Osteocyte (in vitro differentiated cells): ENCODE data around the gene ING4. TPM values are rescaled to one million over a fixed set of nuclear protein-coding genes. Genes with fewer than 3 reads are reported as not detected.

ENCODE experiments used
- DNase-seq: peaks from one replicate; pipeline ENCODE4 v3.0.0; 2021; ENCODE audit warnings: mixed read lengths; ENCODE audit not compliant: unreplicated experiment; ENCODE audit errors: extremely low spot score
- H3K27ac Mint-ChIP-seq: one replicate; pipeline ENCODE4 v1.8.0; 2021; ENCODE audit warnings: mild to moderate bottlenecking, mixed read lengths; ENCODE audit not compliant: unreplicated experiment
- H3K27me3 Mint-ChIP-seq: one replicate; pipeline ENCODE4 v1.8.0; 2021; ENCODE audit warnings: mixed read lengths; ENCODE audit not compliant: unreplicated experiment
- H3K36me3 Mint-ChIP-seq: one replicate; pipeline ENCODE4 v1.8.0; 2021; ENCODE audit warnings: mixed read lengths; ENCODE audit not compliant: unreplicated experiment
- H3K4me1 Mint-ChIP-seq: one replicate; pipeline ENCODE4 v1.8.0; 2021; ENCODE audit warnings: mixed read lengths; ENCODE audit not compliant: unreplicated experiment
- H3K4me3 Mint-ChIP-seq: one replicate; pipeline ENCODE4 v1.8.0; 2021; ENCODE audit warnings: mild to moderate bottlenecking, moderate library complexity, mixed read lengths; ENCODE audit not compliant: unreplicated experiment
- H3K9me3 Mint-ChIP-seq: one replicate; pipeline ENCODE4 v1.8.0; 2021; ENCODE audit warnings: mixed read lengths; ENCODE audit not compliant: unreplicated experiment
- total RNA-seq: library from RNA; stranded (reverse); gene quantifications from 2 replicates; pipeline ENCODE4 v1.2.1, GENCODE V29; 2021
- TF ChIP-seq, protein P1 (sequence below): fragments of 200-600 bp; sonication (generic); IDR thresholded peaks from 2 replicates; pipeline ENCODE4 v1.5.0; 2021; ENCODE audit warnings: antibody characterized with exemption, mild to moderate bottlenecking, moderate library complexity

ING4 gene
- total RNA-seq, 1 donor from 2014 or later: 56.7 TPM

DNA sequence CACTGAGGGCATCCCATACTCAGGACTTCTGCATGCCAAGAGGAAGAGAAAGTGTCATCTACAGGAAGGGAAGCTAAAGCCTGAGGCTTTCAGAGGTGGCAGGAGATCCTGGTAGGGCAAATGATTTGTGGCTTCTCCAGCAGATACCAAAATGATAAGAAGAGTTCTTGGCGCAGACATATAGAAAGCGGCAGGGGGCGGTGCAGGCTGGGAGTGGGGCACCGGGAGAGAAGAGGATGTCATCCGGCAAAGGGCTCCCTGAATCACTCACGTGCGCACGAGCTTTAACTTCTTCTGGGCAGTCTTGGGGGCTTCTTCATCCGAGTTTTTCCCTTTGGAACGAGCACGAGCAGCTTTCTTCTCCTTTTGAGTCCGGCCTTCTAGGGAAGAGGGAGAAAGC is 10.5 kb downstream of the ING4 start:
- no peak for DNase-seq
- H3K4me3 Mint-ChIP-seq: no peak overlapping the region
- H3K27ac Mint-ChIP-seq: no peak overlapping the region
- H3K36me3 Mint-ChIP-seq: peaks cover 37% of the 10 kb centered on the region
- TF ChIP-seq, protein P1, sequence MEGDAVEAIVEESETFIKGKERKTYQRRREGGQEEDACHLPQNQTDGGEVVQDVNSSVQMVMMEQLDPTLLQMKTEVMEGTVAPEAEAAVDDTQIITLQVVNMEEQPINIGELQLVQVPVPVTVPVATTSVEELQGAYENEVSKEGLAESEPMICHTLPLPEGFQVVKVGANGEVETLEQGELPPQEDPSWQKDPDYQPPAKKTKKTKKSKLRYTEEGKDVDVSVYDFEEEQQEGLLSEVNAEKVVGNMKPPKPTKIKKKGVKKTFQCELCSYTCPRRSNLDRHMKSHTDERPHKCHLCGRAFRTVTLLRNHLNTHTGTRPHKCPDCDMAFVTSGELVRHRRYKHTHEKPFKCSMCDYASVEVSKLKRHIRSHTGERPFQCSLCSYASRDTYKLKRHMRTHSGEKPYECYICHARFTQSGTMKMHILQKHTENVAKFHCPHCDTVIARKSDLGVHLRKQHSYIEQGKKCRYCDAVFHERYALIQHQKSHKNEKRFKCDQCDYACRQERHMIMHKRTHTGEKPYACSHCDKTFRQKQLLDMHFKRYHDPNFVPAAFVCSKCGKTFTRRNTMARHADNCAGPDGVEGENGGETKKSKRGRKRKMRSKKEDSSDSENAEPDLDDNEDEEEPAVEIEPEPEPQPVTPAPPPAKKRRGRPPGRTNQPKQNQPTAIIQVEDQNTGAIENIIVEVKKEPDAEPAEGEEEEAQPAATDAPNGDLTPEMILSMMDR: no peak
- no peaks in the 10 kb centered on the region for H3K27me3 Mint-ChIP-seq
- H3K9me3 Mint-ChIP-seq: no peaks in the 10 kb centered on the region
- no peaks in the 10 kb centered on the region for H3K4me1 Mint-ChIP-seq

DNA sequence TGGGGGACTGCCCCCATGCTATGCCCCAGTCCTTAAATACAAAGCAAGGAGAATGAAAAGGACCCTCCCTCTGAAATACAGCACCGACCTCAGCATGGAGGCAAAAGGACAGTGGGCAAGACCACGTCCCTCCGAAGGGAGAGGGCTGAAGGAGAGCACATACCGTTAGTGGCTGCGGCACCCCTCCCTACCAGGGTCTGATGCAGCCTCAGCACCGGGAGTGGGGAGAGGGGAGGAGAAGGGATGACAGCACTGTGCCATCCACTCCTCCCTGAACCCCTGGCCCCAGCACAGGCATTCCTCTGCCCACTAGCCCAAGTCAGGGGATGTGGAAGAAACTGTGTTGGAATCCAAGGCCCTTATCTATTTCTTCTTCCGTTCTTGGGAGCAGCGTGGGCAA is 12.1 kb downstream of the ING4 start:
- Mint-ChIP-seq H3K27me3 (no peaks in the 10 kb centered on the region), H3K9me3 (no peaks in the 10 kb centered on the region), H3K4me1 (peaks cover 2% of the 10 kb centered on the region), H3K27ac (no peak overlapping the region), H3K4me3 (no peak overlapping the region), H3K36me3 (peaks cover 42% of the 10 kb centered on the region)
- TF ChIP-seq, protein P1: no peak
- no peak for DNase-seq

DNA sequence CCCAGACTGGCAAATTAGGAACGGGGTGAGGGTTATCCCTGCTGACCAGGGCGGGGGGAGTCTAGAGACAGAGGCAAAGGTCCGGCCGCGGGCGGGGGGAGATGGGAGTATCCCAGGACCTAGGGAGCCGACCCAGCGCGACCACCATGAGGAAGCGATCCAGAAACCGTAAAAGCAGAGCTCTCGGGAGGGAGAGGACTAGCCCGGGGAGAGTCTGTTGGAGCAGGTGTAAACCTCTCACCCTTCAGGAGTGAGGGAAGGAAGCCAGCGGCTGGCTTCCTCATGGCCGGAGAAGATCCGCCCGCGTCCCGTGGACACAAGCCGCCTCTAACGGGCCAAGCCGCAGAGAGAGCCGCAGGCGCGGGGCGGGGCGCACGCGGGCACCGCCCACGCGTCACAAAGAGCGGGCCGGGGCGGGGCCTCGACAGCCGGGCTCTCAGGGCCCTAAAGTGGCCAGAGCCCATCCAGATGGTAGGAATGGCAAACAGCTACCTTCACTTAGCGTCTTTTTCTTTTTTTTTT is 15.8 kb downstream of the ING4 start, which contains the start of gene ACRBP:
Gene ACRBP, minus strand, starts transcription at position 350 of the 522 bp plus-strand sequence. Its CDS starts 66 bp downstream, at position 284.
- no peak within 1 kb of the TSS for H3K4me3 Mint-ChIP-seq

DNA sequence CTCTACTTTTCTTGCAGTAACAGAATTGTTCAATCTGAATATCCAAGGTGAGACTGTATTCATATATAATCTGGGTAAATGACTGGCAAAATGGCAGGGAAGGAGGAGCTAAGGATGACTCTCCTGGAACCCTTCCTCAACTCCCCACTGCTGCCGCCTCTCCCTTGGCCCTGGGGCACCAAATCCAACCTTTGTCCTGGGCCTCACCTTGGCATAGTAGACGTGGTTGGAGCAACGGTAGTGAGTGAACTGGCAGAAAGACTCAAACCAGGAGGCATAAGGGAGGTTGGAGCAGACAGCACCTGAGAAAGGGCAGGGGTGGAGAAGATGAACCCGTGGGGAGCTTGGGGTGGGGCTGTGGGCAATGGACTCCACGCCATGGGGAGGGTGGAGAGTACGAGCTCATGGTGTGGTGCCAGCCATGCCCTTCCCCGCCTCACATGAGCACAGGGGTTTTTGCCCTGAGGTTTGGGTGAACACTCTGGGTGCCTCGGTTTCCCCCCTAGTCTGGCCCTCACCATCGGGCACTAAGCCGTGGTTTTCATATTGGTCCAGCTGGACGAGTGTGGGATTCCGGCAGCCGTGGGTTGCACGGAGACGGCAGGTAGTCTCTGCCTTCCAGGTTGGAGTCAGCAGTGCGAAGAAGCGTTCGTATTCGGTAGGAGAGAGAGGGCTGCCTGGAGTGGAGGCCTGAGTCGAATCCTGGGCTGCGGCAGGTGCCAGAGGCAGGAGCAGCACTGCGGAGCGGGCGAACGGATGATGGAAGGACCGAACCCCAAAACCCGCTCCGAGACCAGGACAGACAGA is 16.4 kb downstream of the ING4 start:
- DNase-seq: no peak
- peaks cover 26% of the 10 kb centered on the region for H3K36me3 Mint-ChIP-seq
- peaks cover 11% of the 10 kb centered on the region for H3K27me3 Mint-ChIP-seq
- peaks cover 2% of the 10 kb centered on the region for H3K4me1 Mint-ChIP-seq
- H3K27ac Mint-ChIP-seq: no peak overlapping the region
- H3K4me3 Mint-ChIP-seq: no peak overlapping the region
- TF ChIP-seq, protein P1: no peak
- H3K9me3 Mint-ChIP-seq: no peaks in the 10 kb centered on the region

More for the DNA sequence above, 15.8 kb downstream of the ING4 start, which contains the start of gene ACRBP:
- Mint-ChIP-seq H3K36me3 (peaks cover 29% of the 10 kb centered on the region), H3K27me3 (peaks cover 7% of the 10 kb centered on the region), H3K9me3 (no peaks in the 10 kb centered on the region), H3K27ac (no peak within 1 kb of the TSS), H3K4me1 (peaks cover 2% of the 10 kb centered on the region)
- TF ChIP-seq, protein P1: no peak
- DNase-seq: no peak

DNA sequence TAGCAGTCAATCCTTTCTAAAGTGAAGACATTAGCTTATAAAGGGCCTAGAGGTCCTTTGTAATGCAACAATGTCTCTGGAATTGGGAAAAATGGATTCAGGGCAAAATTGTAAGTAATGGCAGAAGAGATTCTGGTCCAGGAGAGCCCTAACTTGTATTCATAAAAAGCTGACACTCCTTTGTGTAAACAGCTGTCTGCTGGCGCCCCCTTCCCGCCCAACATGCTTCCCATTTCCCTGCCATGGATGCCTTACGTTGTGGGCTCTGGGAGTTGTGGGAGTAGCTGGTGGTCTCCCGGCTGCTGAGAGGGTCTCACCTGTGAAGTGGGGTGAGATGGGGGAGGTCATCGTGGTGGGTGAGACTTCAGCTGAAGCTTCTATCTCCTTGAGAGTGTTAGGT is 18.0 kb downstream of the ING4 start:
- no peaks in the 10 kb centered on the region for H3K9me3 Mint-ChIP-seq
- TF ChIP-seq, protein P1: peak; percentile 56

More for the DNA sequence above, 18.0 kb downstream of the ING4 start:
- DNase-seq: no peak
- Mint-ChIP-seq H3K36me3 (peaks cover 18% of the 10 kb centered on the region), H3K4me1 (peaks cover 2% of the 10 kb centered on the region), H3K27me3 (peaks cover 11% of the 10 kb centered on the region), H3K27ac (no peak overlapping the region), H3K4me3 (no peak overlapping the region)
